ENCODE results near the gene LAD1. TPM values are rescaled to one million over a fixed set of nuclear protein-coding genes. Genes with fewer than 3 reads are reported as not detected.

Gene LAD1
- total and polyA plus RNA-seq, 2 of the 4 experiments (the other 2 are of a cell fraction), result under 0.01 to 0.07 TPM

DNA sequence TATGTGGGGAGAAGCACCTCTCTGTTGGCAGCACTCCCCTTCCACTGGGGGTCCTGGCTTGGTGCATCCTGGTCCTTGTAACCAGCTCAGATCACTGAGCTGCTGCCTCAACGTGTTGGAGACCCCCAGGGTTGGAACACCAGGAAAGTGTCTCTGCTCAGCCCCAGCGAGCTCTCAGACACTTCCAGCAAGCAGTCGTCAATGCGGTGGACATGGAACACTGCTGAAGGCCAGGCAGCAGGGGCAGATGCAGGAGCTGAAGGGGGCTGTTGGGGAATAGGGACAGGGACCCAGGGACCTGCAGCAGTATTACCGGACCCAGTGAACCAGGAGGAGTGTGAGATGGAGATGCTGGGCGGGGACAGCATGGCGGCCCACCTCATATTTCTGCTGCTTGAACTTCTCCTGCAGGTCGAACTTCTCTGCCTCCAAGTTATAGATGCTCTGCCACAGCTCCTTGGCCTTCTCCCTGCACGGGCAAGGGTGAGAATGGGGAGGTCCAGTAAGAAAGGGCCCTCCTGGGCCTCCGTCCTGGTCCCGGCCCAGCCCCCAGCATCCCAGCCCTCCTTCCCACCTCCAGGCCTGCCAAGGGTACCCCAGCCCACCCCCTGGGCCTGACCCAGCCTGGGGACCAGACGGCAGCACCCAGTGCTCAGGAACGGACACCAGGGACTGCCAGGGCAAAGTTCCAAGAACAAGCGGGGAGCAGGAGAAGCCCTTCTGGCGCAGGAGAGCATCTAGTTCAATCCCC is 38.0 kb downstream of the LAD1 start (continued):
- TF ChIP-seq BHLHE40 (IDR thresholded peaks at IDR 0.05; ENCODE audit: low read depth, low read length), result no peak

DNA sequence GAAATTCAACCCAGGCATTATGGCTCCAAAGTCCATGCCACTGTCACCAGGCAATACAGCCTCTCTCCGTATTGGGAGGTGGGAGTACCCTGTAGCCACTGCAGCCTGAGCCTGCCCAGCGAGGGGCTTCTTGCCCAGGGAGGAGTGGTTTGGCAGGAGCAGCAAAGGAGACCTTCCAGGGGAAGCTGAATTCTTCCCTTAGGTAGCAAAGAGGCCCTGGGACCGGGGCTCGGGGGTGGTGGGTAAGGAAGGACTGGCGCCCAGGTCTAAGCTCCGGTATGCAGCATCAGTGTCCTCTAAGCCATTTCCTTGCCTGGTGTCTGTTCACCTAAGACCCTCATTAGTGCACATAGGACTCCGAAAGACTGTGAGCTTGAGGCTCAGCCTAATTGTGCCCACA is 38.6 kb downstream of the LAD1 start:
- no peak overlapping the region for H3K27ac ChIP-seq (ENCODE audit: insufficient read depth, low read length)
- CTCF ChIA-PET, result interaction anchor here (1.0 to 1.7 kb wide), 3 partner anchors 12 to 107 kb away, joined by 3 read pairs; no protein-coding TSS in a partner anchor
- H3K27me3 ChIP-seq (ENCODE audit: control insufficient read depth, insufficient read depth, low read length), result peaks cover 65% of the 10 kb centered on the region
- H3K18ac ChIP-seq (ENCODE audit: low read depth, low read length), result no peak overlapping the region
- H2AFZ ChIP-seq (replicated peaks; ENCODE audit: low read length, poor library complexity), result no peak overlapping the region
- H3K23ac ChIP-seq (ENCODE audit: low read depth, low read length), result no peak overlapping the region
- no peaks in the 10 kb centered on the region; the same call in 1 of the 2 replicates for H4K20me1 ChIP-seq (ENCODE audit: insufficient read depth, low read length)
- H3K79me1 ChIP-seq (ENCODE audit: low read depth in 1 of 2, low read length in 2 of 2), result no peaks in the 10 kb centered on the region
- no peak for TF ChIP-seq FOS (IDR thresholded peaks at IDR 0.05; ENCODE audit: low read depth, low read length)
- TF ChIP-seq MAFK (IDR thresholded peaks at IDR 0.05; ENCODE audit: low read depth, low read length), result no peak
- TF ChIP-seq CHD1 (IDR thresholded peaks at IDR 0.05; ENCODE audit: low read depth, low read length), result no peak
- no peak overlapping the region for H2BK20ac ChIP-seq (ENCODE audit: low read depth, low read length)
- no peak overlapping the region for H4K8ac ChIP-seq (ENCODE audit: low read depth in 2 of 2, low read length in 2 of 2)
- H3K4me2 ChIP-seq (ENCODE audit: low read depth, low read length), result no peak overlapping the region
- H4K91ac ChIP-seq (ENCODE audit: insufficient read depth, low read depth, low read length), result no peak overlapping the region
- H2BK5ac ChIP-seq (ENCODE audit: low read depth, low read length, poor library complexity, severe bottlenecking), result no peak overlapping the region
- POLR2A ChIA-PET (ENCODE audit: unreplicated experiment), result no interaction called here
- H3K9me1 ChIP-seq (ENCODE audit: insufficient read depth, low read length), result no peaks in the 10 kb centered on the region
- intact Hi-C loops (cut with micrococcal nuclease) (no loop called here), in situ Hi-C loops (cut with MboI; ENCODE audit: low sequenced_read_pairs) (no loop called here), dilution Hi-C loops (cut with HindIII; ENCODE audit: low sequenced_read_pairs, unreplicated experiment) (no loop called here)
- H3K4ac ChIP-seq (ENCODE audit: low read depth, low read length), result no peak overlapping the region
- no peak overlapping the region for H3K9ac ChIP-seq (ENCODE audit: low read depth, low read length)
- BruUV-seq (replicated peaks), result no TSS peak
- no peak overlapping the region for H2BK120ac ChIP-seq (ENCODE audit: low read depth, low read length)
- no peak overlapping the region for H3K56ac ChIP-seq (ENCODE audit: extremely low read depth, insufficient read depth, low read length)
- H3K36me3 ChIP-seq (ENCODE audit: control insufficient read depth, insufficient read depth, low read length), result no peaks in the 10 kb centered on the region
- no peak overlapping the region for H3K4me3 ChIP-seq (ENCODE audit: insufficient read depth, low read depth, low read length)
- no peak overlapping the region for H4K5ac ChIP-seq (ENCODE audit: low read depth, low read length)
- no peaks in the 10 kb centered on the region for H3K9me3 ChIP-seq (ENCODE audit: control insufficient read depth, insufficient read depth, low read length)
- no peak overlapping the region for H2BK15ac ChIP-seq (ENCODE audit: low read depth, low read length)
- no peaks in the 10 kb centered on the region for H3K4me1 ChIP-seq (ENCODE audit: control insufficient read depth, insufficient read depth, low read length)
- no peak overlapping the region for H2AK5ac ChIP-seq (ENCODE audit: low read depth, low read length)
- H2AK9ac ChIP-seq (replicated peaks; ENCODE audit: low read depth, low read length, poor library complexity), result peak overlapping the region; percentile 28
- no CpG with 5 or more reads among the region's 7 CpGs for WGBS, 2 experiments (ENCODE audit: extremely low coverage in 2 of 2, insufficient read length in 1 of 2)
- no peak overlapping the region for H3K14ac ChIP-seq (replicated peaks; ENCODE audit: low read depth, low read length)
- ATAC-seq (ENCODE audit: low read depth) (no peak), DNase-seq (no peak)
